Measurements from ENCODE around the gene THADA.

THADA gene

GRCh38 chr2:43258547-43259156 lies 337.2 kb downstream of the THADA start:
- WGBS, 2 experiments (ENCODE audit: insufficient coverage in 2 of 2): no CpG with 5 or more reads among the region's 2 CpGs
- no peak overlapping the region for H3K27ac ChIP-seq (ENCODE audit: low read depth, low read length, severe bottlenecking)
- no peak overlapping the region for H3K4me3 ChIP-seq (ENCODE audit: extremely low read depth, insufficient read depth, low read length, poor library complexity, severe bottlenecking)
- no peaks in the 10 kb centered on the region for H3K9me3 ChIP-seq (ENCODE audit: control insufficient read depth, low read length)
- H3K36me3 ChIP-seq (ENCODE audit: control insufficient read depth, insufficient read depth, low read length): peaks cover 11% of the 10 kb centered on the region
- H3K4me1 ChIP-seq (ENCODE audit: control insufficient read depth, insufficient read depth, low read length, poor library complexity, severe bottlenecking): no peaks in the 10 kb centered on the region

DNA sequence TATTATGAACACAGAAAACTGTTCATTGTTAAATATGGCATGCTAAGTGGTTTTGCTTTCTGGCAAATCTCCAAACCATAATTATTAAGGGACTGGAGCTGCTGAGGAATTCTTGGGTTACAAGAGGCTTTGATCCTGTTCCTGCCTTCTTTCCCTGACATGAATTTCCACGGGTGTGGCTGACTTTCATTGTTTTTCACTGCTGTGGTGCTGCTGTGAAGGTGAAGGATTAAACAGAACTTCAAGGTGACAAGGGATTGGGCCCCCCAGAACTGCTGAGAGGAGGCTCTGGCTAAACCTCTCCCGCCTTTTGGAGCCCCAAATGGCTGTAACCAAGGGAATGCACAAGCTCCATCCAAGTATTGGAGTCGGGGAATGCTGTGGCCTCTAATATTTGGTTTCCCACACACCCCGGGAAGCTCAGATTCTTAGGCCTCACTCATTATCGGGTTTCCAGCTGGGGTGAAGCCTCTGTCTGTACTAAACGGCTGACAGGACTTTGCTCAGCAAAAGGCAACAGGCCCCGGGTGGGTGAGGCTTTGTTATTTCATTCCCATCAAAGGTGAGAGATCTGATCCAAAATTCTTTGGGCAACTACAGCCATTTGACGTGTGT lies 340.4 kb downstream of the THADA start:
- no peak overlapping the region for H3K27ac ChIP-seq (ENCODE audit: low read depth, low read length, severe bottlenecking)

DNA sequence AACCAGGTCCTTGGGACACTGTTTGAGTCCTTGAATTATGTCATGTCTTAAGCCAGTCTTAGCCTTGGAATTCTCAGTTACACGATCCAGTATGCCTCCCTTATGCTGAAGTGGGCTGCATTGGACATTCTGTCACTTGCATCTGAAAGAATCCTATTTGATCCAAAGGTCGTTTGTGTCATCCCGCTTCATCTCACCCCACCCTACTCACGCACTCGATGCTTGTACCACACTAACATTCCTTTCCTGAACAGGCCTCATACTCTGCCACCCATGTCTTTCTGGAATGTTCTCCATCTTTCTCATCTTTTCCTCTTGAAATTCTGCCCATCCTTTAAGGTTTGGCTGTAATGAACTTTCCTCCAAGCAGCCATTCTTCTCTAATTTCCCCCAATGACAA lies 341.5 kb downstream of the THADA start:
- Histone ChIP-seq H3K27ac (ENCODE audit: low read depth, low read length, severe bottlenecking) (no peak overlapping the region), H3K4me1 (ENCODE audit: control insufficient read depth, insufficient read depth, low read length, poor library complexity, severe bottlenecking) (peaks cover 15% of the 10 kb centered on the region), H3K4me3 (ENCODE audit: extremely low read depth, insufficient read depth, low read length, poor library complexity, severe bottlenecking) (no peak overlapping the region), H3K36me3 (ENCODE audit: control insufficient read depth, insufficient read depth, low read length) (peaks cover 11% of the 10 kb centered on the region), H3K9me3 (ENCODE audit: control insufficient read depth, low read length) (no peaks in the 10 kb centered on the region)
- WGBS, 2 experiments (ENCODE audit: insufficient coverage in 2 of 2): 94 to 97% methylated on average over 5 of the region's 5 CpGs

More for the DNA sequence above, 340.4 kb downstream of the THADA start:
- peaks cover 15% of the 10 kb centered on the region for H3K4me1 ChIP-seq (ENCODE audit: control insufficient read depth, insufficient read depth, low read length, poor library complexity, severe bottlenecking)
- WGBS, 2 experiments (ENCODE audit: insufficient coverage in 2 of 2): 82 to 89% methylated on average over 5 to 7 of the region's 8 CpGs
- no peak overlapping the region for H3K4me3 ChIP-seq (ENCODE audit: extremely low read depth, insufficient read depth, low read length, poor library complexity, severe bottlenecking)
- H3K9me3 ChIP-seq (ENCODE audit: control insufficient read depth, low read length): no peaks in the 10 kb centered on the region
- H3K36me3 ChIP-seq (ENCODE audit: control insufficient read depth, insufficient read depth, low read length): peaks cover 11% of the 10 kb centered on the region

DNA sequence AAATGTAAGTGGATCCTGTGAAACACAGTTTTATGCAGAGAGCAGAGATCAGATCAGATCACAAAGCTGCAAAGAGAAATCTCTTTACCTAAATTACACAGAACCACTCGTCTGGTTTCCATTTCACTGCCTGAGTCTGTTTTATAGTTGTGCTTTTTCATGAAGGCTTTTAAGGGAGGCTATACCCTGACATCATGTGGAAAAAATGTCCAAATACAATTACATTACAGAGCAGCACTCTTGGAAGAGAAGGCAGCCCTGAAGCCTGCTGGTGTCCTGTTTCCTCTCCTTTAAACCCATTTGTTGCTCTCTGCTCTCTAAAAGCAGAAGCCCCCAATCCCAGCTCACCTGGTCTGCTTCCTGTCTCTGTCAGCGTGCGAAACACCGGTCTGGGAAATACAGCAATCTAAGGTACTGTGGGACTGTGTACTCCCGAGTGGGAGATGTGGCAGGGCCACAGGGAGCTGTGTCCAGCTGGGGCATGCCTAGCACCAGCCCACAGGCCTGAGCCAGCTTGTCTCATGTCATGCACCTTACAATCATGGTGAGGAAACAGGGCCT lies 344.6 kb downstream of the THADA start:
- no peaks in the 10 kb centered on the region for H3K9me3 ChIP-seq (ENCODE audit: control insufficient read depth, low read length)
- no peak overlapping the region for H3K4me3 ChIP-seq (ENCODE audit: extremely low read depth, insufficient read depth, low read length, poor library complexity, severe bottlenecking)
- peaks cover 15% of the 10 kb centered on the region for H3K4me1 ChIP-seq (ENCODE audit: control insufficient read depth, insufficient read depth, low read length, poor library complexity, severe bottlenecking)
- 85 to 87% methylated on average over 2 of the region's 5 CpGs for WGBS, 2 experiments (ENCODE audit: insufficient coverage in 2 of 2)
- peaks cover 11% of the 10 kb centered on the region for H3K36me3 ChIP-seq (ENCODE audit: control insufficient read depth, insufficient read depth, low read length)
- peak overlapping the region; percentile 96 for H3K27ac ChIP-seq (ENCODE audit: low read depth, low read length, severe bottlenecking)

DNA sequence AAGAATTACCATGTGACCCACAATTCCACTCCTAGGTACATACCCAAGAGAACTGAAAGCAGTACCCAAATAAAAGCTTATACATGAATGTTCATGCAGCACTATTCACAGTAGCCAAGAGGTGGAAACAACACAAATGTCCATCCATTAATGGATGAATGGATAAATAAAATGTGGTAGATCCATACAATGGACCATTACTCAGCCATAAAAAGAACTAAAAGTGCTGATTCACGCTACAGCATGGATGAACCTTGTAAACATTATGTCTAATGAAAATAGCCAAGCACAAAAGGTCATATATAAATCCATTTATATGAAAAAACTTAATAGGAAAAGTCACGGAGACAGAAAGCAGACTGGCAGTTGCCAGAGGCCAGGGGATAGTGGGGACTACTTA lies 345.8 kb downstream of the THADA start:
- peaks cover 3% of the 10 kb centered on the region for H3K36me3 ChIP-seq (ENCODE audit: control insufficient read depth, insufficient read depth, low read length)
- WGBS, 2 experiments (ENCODE audit: insufficient coverage in 2 of 2): 80 to 100% methylated on average over 1 of the region's 2 CpGs
- H3K27ac ChIP-seq (ENCODE audit: low read depth, low read length, severe bottlenecking): no peak overlapping the region
- H3K9me3 ChIP-seq (ENCODE audit: control insufficient read depth, low read length): no peaks in the 10 kb centered on the region
- H3K4me1 ChIP-seq (ENCODE audit: control insufficient read depth, insufficient read depth, low read length, poor library complexity, severe bottlenecking): peaks cover 15% of the 10 kb centered on the region
- no peak overlapping the region for H3K4me3 ChIP-seq (ENCODE audit: extremely low read depth, insufficient read depth, low read length, poor library complexity, severe bottlenecking)

DNA sequence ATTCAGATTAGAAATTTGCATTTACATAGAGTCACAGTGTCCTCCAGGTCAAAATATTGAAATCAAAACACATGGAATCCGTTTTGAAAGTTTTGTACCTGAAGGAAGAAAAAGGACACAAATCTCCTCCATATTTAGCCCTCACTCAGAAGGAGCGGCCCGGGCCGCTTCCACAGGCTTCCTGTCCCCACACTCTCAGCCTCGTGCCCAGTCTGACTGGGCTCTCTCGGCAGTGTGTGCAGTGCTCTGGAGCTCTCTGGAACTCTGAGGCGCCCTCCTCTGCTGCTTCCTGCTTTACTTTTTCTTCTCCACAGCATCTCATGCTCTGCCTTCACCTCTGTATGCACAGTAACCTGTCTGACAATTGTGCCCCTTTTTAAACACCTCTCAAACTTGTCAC lies 347.2 kb downstream of the THADA start:
- Histone ChIP-seq H3K9me3 (ENCODE audit: control insufficient read depth, low read length) (no peaks in the 10 kb centered on the region), H3K4me3 (ENCODE audit: extremely low read depth, insufficient read depth, low read length, poor library complexity, severe bottlenecking) (no peak overlapping the region), H3K27ac (ENCODE audit: low read depth, low read length, severe bottlenecking) (no peak overlapping the region), H3K4me1 (ENCODE audit: control insufficient read depth, insufficient read depth, low read length, poor library complexity, severe bottlenecking) (peaks cover 15% of the 10 kb centered on the region), H3K36me3 (ENCODE audit: control insufficient read depth, insufficient read depth, low read length) (no peaks in the 10 kb centered on the region)
- WGBS, 2 experiments (ENCODE audit: insufficient coverage in 2 of 2): 93 to 96% methylated on average over 6 to 7 of the region's 7 CpGs

- Histone ChIP-seq H3K4me1 (ENCODE audit: control insufficient read depth, insufficient read depth, low read length, poor library complexity, severe bottlenecking) (peaks cover 9% of the 10 kb centered on the region), H3K4me3 (ENCODE audit: extremely low read depth, insufficient read depth, low read length, poor library complexity, severe bottlenecking) (no peak overlapping the region), H3K27ac (ENCODE audit: low read depth, low read length, severe bottlenecking) (peak overlapping the region; percentile 10), H3K9me3 (ENCODE audit: control insufficient read depth, low read length) (no peaks in the 10 kb centered on the region), H3K36me3 (ENCODE audit: control insufficient read depth, insufficient read depth, low read length) (no peaks in the 10 kb centered on the region)
- 62 to 77% methylated on average over 2 to 3 of the region's 3 CpGs for WGBS, 2 experiments (ENCODE audit: insufficient coverage in 2 of 2)
Measured at GRCh38 chr2:43246641-43247040, 349.2 kb downstream of the THADA start.

GRCh38 chr2:43241558-43241957 lies 354.3 kb downstream of the THADA start:
- no peaks in the 10 kb centered on the region for H3K9me3 ChIP-seq (ENCODE audit: control insufficient read depth, low read length)
- 91 to 98% methylated on average over 7 to 9 of the region's 10 CpGs for WGBS, 2 experiments (ENCODE audit: insufficient coverage in 2 of 2)
- no peaks in the 10 kb centered on the region for H3K36me3 ChIP-seq (ENCODE audit: control insufficient read depth, insufficient read depth, low read length)
- no peaks in the 10 kb centered on the region for H3K4me1 ChIP-seq (ENCODE audit: control insufficient read depth, insufficient read depth, low read length, poor library complexity, severe bottlenecking)
- no peak overlapping the region for H3K27ac ChIP-seq (ENCODE audit: low read depth, low read length, severe bottlenecking)
- no peak overlapping the region for H3K4me3 ChIP-seq (ENCODE audit: extremely low read depth, insufficient read depth, low read length, poor library complexity, severe bottlenecking)

- H3K4me3 ChIP-seq (ENCODE audit: extremely low read depth, insufficient read depth, low read length, poor library complexity, severe bottlenecking): no peak overlapping the region
- no peaks in the 10 kb centered on the region for H3K36me3 ChIP-seq (ENCODE audit: control insufficient read depth, insufficient read depth, low read length)
- no peaks in the 10 kb centered on the region for H3K4me1 ChIP-seq (ENCODE audit: control insufficient read depth, insufficient read depth, low read length, poor library complexity, severe bottlenecking)
- H3K27ac ChIP-seq (ENCODE audit: low read depth, low read length, severe bottlenecking): no peak overlapping the region
- H3K9me3 ChIP-seq (ENCODE audit: control insufficient read depth, low read length): no peaks in the 10 kb centered on the region
- 75% methylated on average over 1 of the region's 5 CpGs; no CpG with 5 or more reads in 1 of the 2 experiments for WGBS, 2 experiments (ENCODE audit: insufficient coverage in 2 of 2)
Measured at GRCh38 chr2:43240766-43241150, 355.1 kb downstream of the THADA start.

GRCh38 chr2:43239981-43240765 lies 355.7 kb downstream of the THADA start:
- Histone ChIP-seq H3K36me3 (ENCODE audit: control insufficient read depth, insufficient read depth, low read length) (no peaks in the 10 kb centered on the region), H3K9me3 (ENCODE audit: control insufficient read depth, low read length) (no peaks in the 10 kb centered on the region), H3K4me1 (ENCODE audit: control insufficient read depth, insufficient read depth, low read length, poor library complexity, severe bottlenecking) (no peaks in the 10 kb centered on the region), H3K4me3 (ENCODE audit: extremely low read depth, insufficient read depth, low read length, poor library complexity, severe bottlenecking) (no peak overlapping the region), H3K27ac (ENCODE audit: low read depth, low read length, severe bottlenecking) (no peak overlapping the region)
- WGBS, 2 experiments (ENCODE audit: insufficient coverage in 2 of 2): 91 to 93% methylated on average over 13 of the region's 13 CpGs
